Neural progenitor cell (in vitro differentiated cells): ENCODE results near the gene TAGLN3.

Experiments
- EZH2 ChIP-seq: fragments of 200-600 bp; sonication (generic); IDR thresholded peaks from 2 replicates; pipeline ENCODE4 v1.6.1; 2017; ENCODE audit warnings: antibody characterized with exemption, mild to moderate bottlenecking, moderate library complexity
- EZH2phosphoT487 ChIP-seq: fragments of 200-600 bp; sonication (generic); IDR thresholded peaks from 2 replicates; pipeline ENCODE4 v1.6.1; 2017; ENCODE audit warnings: antibody characterized with exemption
- TF ChIP-seq, protein P1 (sequence below): fragments of 200-600 bp; sonication (generic); IDR thresholded peaks from 2 replicates; pipeline ENCODE4 v1.5.1; 2017; ENCODE audit warnings: antibody characterized with exemption, mild to moderate bottlenecking

DNA sequence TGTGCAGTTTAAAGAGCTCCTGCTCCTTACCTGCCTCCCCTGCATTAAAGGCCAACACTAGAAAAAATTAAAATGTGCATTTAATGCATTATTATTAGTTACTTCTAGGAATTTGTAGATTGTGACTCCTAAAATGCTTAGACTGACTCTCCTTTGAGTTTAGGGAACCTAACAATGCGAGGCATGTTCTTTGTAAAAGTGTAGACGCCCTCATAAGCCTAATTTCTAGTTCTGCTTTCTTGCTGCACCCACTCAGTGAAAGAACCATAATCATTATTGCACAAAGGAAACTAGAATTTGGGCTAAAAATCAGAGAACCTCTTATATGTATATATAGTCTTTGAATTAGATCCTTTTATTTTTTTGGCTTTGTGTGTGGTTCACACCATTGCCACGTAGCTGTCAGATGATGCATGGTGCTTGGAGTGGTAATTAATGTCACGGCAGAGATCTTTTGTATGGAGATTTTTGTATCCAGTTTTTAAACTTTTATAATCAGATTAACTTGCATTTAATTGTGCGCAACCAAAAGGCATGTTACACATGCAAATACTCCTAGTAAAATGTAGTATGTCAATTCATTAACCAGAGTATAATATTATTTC lies 19.2 kb upstream of the TAGLN3 start:
- TF ChIP-seq, protein P1, sequence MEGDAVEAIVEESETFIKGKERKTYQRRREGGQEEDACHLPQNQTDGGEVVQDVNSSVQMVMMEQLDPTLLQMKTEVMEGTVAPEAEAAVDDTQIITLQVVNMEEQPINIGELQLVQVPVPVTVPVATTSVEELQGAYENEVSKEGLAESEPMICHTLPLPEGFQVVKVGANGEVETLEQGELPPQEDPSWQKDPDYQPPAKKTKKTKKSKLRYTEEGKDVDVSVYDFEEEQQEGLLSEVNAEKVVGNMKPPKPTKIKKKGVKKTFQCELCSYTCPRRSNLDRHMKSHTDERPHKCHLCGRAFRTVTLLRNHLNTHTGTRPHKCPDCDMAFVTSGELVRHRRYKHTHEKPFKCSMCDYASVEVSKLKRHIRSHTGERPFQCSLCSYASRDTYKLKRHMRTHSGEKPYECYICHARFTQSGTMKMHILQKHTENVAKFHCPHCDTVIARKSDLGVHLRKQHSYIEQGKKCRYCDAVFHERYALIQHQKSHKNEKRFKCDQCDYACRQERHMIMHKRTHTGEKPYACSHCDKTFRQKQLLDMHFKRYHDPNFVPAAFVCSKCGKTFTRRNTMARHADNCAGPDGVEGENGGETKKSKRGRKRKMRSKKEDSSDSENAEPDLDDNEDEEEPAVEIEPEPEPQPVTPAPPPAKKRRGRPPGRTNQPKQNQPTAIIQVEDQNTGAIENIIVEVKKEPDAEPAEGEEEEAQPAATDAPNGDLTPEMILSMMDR, result no peak
- TF ChIP-seq EZH2 (peak; percentile 0), EZH2phosphoT487 (no peak)
